Right forelimb (tissue), 1 donor: ENCODE data around the gene CAP1.
"Not testable (repeated sequence)": the region's sequence is repeated elsewhere in the genome, so short reads cannot be mapped to it uniquely, and the experiment has no call there.

ENCODE experiments used
- DNase-seq: peaks from one replicate; pipeline ENCODE4 v3.0.0-alpha.2; 2018

Gene CAP1

GRCh38 chr1:40032240-40032891 lies 8.2 kb upstream of the CAP1 start:
- peak; percentile 46 for DNase-seq

DNA sequence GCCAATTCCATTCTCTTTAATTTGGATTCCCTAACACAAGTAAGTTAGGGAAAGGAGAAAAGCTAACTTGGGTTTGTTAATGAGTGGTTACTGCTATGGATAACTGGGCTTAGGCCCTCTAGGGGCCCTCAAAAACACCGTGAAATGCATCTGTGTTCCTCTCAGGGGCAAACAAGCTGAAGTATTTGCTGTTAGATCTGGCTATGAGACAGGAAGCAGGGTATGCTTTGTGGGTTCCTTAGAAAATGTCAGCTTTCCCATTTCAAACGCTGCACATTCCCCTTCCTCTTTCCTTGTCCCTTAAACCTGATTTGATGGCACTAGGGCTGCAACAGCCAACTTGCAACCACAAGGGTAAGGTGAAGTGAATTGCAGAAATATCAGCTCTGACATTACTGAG lies 5.7 kb upstream of the CAP1 start:
- no peak for DNase-seq

DNA sequence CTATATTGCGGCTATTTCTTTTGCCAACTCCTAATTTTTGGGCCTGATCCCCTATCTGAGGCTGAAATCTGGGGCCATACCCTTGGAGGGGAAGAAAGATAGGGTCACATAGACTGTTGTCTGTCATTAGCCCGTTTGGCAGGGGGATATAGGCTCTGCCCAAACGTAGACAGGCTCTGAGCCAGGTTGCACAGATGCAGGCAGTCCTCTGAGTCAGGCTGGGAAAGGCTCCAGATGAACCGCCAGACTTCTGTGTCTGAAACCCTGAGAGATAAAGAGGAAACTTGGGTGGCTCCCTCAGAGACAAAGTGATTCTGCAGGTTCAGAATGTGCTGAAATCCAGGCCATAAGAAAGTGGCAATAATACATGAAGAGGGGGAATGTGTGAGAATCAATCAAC lies 4.0 kb upstream of the CAP1 start:
- DNase-seq, result peak; percentile 60

DNA sequence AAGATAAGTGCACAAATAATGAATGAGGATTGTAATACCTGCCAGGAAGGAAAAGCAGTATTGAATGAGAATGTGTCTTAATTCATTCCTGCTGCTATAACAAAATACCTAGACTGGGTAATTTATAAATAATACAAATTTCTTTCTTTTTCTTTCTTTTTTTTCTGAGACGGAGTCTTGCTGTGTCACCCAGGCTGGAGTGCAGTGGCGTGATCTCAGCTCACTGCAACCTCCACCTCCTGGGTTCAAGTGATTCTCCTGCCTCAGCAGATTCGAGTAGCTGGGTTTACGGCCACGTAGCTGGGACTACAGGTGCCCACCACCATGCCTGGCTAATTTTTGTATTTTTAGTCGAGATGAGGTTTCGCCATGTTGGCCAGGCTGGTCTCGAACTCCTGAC lies 3.3 kb upstream of the CAP1 start:
- not testable (repeated sequence) for DNase-seq

GRCh38 chr1:40038697-40039096 lies 1.8 kb upstream of the CAP1 start:
- DNase-seq, result no peak

GRCh38 chr1:40039245-40039756 lies 1.2 kb upstream of the CAP1 start:
- no peak for DNase-seq

DNA sequence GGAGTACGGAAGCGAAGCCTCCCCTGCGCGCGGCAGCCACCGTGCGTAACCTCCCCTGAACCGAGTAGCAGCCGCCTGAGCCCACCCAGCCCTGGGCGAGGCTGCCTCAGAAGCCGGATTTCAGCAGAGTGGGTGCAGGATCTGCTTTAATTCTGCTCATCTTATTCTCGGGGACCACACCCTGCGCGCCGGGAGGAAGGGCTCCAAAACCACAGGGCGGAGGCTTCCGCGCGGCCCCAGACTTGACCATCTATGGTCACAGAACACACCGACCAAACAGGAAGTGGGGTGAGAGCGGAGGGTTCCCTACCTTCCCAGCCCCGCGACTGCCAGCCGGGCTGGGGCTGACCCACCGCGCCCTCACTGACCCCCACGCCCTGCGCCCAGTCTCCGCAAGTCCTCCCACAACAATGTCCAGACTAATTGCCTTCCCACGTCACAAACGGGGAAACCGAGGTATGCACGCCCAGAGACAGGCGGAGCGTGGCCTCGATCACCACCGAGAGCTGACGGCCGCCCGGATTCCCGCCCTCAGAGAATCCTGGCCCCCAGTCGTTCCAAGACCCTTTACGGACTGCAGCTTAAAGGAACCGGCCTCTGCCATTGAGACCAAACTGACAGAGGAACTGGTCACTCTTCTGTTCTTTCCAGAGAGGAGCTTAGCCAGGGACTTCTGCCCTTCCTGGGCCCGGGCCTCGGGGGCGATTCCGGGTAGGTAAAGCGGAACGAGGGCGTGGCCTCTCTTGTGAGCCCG lies 595 bp upstream of the CAP1 start:
- DNase-seq, result peak; percentile 87

- DNase-seq, result no peak
Measured at GRCh38 chr1:40041466-40041838, 923 bp downstream of the CAP1 start.

- no peak for DNase-seq
Measured at GRCh38 chr1:40042341-40042740, 1.8 kb downstream of the CAP1 start.

- DNase-seq, result no peak
Measured at GRCh38 chr1:40044110-40044509, 3.6 kb downstream of the CAP1 start.

- DNase-seq, result no peak
Measured at GRCh38 chr1:40045182-40045581, 4.7 kb downstream of the CAP1 start.

DNA sequence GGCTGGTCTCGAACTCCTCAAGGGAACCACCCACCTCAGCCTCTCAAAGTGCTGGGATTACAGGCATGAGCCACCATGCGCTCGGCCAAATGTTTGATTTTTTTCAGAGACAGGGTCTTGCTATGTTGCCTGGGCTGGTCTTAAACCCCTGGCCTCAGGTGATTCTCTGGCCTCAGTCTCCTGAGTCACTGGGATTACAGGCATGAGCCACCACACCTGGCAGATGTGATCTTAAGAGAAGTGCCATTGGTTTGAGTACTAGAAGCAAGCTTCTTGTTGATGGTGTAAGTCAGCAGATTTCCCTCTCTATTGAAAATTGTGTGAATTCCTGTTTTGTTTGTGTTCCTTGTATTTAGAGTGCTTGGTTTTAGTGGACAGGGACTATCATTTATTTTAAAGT lies 5.2 kb downstream of the CAP1 start:
- DNase-seq, result no peak

GRCh38 chr1:40047276-40047675 lies 6.7 kb downstream of the CAP1 start:
- DNase-seq, result no peak

DNA sequence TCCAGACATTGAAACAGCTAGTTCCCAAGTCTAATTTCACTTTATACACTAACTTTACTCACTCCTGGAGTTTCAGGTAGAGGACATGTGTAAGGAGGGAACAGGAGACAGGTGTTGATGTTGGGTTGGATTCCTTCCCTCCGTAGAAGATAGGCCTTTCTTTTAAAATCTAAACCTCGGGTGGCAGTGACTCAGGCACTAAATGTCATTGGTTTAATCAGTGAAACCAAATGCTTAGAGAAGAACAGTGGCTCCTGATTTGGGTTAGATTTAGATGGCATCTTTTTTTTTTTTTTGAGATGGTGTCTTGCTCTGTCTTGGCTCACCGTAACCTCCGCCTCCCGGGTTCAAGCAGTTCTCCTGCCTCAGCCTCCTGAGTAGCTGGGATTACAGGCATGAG lies 7.2 kb downstream of the CAP1 start:
- DNase-seq, result no peak

GRCh38 chr1:40049725-40050124 lies 9.2 kb downstream of the CAP1 start:
- no peak for DNase-seq

DNA sequence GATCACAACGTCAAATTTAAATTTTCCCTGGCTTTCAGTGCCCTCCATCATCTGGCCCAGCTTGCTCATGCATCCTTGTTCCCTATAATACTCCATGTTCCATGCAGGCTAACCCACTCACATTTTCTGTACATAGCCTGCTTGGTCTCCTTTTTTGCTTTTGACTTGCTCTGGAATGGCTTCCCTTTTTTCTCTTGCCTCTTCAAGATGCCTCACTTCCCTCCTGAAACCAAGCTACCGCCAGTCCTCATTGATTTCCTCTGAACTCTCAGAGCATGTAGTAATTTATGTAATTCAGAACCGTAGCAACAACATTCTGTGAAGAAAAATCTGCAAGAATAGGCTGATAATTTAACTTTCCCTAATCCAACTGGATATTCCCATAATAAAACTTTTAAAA lies 10.3 kb downstream of the CAP1 start:
- DNase-seq, result no peak

DNA sequence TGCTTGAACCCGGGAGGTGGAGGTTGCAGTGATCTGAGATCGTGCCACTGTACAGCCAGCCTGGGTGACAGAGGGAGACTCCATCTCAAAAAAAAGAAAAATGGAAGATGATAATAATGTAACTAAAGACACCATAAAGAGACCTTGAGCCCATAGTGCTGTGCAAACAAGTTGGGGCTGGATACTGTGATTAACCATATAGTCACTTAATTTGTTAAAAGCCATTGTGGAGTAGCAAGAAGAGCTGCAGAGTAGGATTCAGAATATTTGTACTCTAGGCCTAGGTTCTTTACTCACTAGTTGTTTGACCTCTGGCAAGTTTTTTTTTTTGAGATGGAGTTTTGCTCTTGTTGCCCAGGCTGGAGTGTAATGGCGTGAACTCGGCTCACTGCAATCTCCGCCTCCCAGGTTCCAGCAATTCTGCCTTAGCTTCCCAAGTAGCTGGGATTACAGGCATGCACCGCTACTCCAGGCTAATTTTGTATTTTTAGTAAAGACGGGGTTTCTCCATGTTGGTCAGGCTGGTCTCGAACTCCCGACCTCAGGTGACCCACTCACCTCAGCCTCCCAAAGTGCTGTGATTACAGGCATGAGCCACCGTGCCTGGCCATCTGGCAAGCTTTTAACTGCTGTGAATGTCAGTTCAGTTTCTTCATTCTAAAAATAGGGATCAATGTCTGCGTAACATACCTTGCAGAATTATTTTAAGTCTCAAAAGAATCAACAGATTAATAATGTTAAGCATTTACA lies 12.8 kb downstream of the CAP1 start:
- no peak for DNase-seq

GRCh38 chr1:40056519-40057309 lies 16.2 kb downstream of the CAP1 start:
- no peak for DNase-seq

DNA sequence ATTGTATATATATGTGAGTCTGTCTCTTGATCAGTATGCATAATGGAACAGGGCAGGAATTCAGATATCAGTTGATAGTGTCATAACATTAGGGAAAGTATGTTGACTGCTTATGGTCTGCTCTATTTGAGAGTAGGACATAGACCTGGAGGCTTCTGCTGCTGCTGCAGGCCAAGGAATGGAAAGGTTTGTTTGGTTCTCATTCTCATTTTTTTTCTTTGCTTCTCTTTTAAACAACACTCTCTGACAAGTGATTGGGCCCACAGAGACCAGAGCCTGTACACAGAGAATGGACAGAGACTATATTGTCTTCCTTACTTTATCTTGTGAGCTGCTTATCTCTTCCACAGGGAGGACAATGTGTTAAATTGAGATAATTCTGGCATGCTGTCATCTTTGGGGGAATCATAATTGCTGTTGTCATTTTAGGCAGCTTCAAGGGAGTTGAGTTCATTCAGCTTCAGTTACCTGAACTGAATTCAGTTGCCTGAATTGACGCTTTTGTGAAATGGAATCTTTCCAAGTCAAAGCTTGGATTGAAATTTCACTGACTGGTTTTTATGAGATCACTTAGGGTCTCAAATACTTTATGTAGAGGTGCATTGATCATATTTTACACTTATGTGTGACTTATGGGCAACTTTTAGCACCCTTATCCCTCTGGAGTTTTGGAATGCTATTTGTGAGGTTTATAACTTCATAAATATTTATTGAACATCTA lies 16.9 kb downstream of the CAP1 start:
- no peak for DNase-seq

DNA sequence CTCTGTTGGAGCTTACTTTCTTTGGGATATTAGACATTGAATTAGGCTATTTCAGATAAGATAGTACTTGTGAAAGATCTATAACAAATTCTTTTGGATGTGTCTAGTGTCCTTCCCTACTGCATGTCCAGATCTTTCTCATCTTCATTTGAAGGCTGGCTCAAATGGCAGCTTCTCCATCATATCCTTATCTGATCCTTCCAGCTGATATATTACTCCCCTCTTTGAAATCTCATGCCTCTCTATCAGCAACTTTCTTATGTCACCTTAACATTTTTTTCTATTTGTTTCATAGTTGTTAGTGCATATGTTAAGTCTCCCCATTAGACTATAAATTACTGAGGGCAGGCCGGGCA lies 17.5 kb downstream of the CAP1 start:
- DNase-seq, result no peak

DNA sequence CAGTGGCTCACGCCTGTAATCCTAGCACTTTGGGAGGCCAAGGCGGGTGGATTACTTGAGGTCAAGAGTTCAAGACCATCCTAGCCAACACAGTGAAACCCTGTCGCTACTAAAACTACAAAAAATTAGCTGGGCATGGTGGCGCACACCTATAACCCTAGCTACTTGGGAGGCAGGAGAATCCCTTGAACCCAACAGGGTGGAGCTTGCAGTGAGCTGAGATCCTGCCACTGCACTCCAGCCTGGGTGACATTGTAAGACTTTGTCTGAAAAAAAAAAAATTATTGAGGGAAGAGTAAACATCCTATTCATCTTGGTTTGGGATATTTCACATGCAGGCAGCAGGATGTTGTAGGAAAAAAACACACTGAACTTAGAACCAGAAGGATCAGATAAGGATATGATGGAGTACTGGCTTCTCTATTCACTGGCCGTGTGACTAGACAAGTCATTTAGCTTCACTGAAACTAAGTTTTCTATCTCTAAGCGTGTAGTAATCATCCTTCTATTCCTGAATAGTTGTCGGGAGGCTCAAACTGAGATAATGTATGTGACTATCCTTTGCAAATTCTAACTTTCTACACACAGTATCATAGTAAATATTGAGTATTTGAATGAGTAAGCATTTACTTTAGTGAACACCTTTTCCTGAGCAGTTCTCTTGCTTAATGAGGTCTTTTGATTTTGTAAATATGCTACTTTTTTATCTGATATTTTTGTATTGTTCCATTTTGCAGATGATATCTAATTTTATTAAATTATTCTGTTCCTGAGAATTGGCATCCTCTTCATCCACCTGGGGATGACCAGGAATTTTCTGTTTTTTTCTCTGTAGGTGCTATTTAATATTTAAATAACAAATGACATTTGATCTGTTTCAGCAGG lies 18.2 kb downstream of the CAP1 start:
- no peak for DNase-seq
